GM11168 (cell line): Measurements from ENCODE around the gene EPHB3.
"Not testable (repeated sequence)": the region's sequence is repeated elsewhere in the genome, so short reads cannot be mapped to it uniquely, and the experiment has no call there.

Experiments
- in situ Hi-C: fragments of 300-500 bp; cut with MboI; formaldehyde crosslinking; loops from one replicate; pipeline ENCODE4 v1.12.0; 2022; ENCODE audit warnings: low sequenced_read_pairs; ENCODE audit not compliant: unreplicated experiment

Gene EPHB3

DNA sequence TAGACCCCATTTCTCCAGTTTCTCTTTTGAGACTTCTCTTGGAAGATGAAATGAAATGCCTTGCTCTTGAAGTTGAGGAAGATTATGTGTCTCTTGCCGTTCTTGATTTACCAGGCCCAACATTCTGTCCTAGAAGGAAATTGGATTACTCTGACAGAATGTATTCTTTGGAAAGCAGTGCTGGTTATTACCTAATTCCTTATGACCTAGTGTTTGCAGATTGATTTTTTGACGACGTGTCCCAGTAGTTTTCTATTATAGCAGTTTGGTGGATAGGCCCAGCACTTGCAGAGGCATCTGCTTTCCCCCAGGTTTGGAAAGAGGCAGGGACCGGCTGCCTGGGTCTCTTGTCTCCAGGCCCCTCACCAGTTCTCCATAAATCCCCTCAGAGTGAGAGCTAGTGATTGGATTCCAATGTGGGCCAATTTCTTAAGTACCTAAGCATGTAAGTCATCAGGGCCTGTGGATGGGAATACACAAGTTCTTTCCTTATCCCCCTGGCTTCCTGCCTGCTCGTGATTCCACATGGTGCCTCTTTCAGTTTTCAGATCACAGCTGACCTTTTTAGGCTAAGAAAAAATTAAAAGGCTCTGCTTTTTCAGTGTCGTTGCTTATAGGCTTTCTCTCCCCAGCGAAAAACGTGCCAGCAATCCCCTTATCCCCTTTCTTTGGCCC lies 50.2 kb downstream of the EPHB3 start:
- in situ Hi-C loops = no loop called here

DNA sequence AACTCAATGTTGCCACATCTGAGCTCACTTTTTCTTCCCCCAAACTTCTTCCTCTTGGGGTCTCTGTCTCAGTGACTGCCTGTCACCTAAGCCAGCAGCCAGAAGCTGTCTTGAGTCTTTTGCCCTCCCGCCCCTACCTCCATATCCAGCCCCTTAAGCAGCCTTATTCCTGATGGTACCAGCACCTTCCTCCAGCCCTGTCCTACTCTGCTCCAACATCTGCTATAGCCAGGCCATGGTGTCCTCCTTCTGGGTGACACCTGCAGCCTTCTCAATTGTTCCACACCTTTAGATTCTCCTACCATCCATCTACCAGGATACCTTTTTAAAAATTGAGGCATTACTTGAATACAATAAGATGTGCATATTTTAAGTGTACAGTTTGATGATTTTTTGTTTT lies 53.8 kb downstream of the EPHB3 start:
- in situ Hi-C loops = no loop called here

- in situ Hi-C loops = no loop called here
Observed at GRCh38 chr3:184616436-184616835, 54.9 kb downstream of the EPHB3 start.

DNA sequence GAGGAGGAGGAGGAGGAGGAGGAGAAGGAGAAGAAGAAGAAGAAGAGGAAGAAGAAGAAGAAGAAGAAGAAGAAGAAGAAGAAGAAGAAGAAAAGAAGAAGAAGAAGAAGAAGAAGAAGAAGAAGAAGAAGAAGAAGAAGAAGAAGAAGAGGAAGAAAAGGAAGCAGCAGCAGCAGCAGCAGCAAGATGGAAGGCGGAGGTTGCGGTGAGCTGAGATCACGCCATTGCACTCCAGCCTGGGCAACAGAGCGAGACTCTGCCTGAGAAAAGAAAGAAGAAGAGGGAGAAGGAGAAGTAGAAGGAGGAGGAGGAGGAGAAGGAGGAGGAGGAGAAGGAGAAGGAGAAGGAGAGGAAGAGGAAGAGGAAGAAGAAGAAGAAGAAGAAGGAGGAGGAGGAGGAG lies 55.7 kb downstream of the EPHB3 start:
- in situ Hi-C loops = not testable (repeated sequence)

DNA sequence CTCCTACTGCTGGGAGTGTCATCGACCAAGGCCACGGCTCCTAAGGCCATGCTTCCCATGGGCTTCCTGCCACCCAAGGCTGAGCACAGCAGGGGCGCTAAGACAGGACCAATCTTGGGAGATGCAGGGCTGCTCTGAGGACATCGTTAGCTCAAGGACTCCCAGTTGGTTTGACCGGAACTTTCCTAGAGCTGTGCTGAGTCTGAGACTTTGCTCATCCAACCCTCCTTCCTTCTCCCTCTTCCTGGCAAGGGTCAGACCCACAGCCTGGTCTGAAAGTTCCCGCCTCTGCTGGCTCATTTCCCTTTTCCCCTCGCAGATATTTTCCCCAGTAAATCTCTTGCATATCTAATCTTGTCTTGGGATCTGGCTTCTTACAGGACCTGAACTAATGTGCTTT lies 57.2 kb downstream of the EPHB3 start:
- in situ Hi-C loops = no loop called here

- in situ Hi-C loops = no loop called here
Observed at GRCh38 chr3:184619369-184619768, 57.8 kb downstream of the EPHB3 start.

DNA sequence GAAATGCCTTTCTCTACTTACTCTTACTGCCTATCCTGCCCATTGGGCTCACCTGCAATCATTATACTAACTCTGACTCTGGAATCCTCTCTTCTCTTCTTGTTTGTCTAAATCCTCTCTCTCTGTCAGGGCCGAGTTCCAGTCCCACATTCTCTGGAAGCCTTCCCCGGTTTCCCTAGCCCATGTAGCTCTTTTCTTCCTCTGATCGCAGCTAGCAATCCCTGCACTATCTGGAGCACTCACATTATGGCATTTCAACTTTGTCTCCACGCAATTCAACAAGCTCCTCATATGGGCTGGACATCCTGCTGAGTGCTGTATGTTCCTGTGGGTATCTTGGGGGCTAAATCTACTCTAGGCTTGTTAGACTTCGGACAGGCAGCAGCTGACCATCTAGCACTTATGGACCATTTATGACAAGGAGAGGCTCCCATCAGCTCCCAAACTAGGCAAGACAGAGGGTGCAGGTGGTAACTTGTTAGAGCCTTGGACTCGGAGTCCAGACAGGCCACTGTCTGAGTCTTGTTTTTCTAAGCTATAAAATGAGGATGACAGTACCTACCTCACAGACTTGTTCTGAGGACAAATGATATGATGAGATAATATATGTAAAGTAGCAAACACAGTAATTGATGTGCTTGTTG lies 58.3 kb downstream of the EPHB3 start:
- in situ Hi-C loops = no loop called here

DNA sequence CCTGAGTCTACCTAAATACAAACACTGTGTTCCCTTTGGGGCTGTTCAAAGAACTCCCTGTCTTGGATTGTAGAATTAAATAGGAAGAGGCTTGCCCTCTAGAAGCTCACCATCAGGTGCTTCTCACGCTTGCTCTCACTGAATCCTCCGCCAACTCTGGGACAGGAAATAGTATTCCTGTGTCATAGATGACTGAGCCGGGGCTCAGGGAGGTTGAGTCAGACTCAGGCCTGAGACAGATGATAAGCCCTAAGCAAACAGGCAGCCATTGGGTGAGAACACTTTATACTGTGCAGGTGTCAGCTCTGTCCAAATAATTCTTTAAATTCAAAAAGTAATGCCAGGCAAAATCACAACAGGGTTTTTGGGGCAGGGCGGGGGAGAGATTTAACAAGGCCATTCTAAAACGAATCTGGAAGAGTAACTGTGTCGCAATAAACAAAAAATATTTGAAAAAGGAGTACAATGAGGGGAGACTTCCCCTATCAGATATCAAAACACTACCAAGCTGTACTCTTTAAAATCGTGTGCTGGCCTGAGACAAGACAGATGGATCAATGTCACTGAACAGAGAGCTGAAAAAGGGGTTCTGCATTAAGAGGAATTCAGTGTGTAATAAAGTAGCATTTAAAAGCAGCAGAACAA lies 59.0 kb downstream of the EPHB3 start:
- in situ Hi-C loops = no loop called here

- in situ Hi-C loops = not testable (repeated sequence)
Observed at GRCh38 chr3:184622156-184622555, 60.6 kb downstream of the EPHB3 start.

DNA sequence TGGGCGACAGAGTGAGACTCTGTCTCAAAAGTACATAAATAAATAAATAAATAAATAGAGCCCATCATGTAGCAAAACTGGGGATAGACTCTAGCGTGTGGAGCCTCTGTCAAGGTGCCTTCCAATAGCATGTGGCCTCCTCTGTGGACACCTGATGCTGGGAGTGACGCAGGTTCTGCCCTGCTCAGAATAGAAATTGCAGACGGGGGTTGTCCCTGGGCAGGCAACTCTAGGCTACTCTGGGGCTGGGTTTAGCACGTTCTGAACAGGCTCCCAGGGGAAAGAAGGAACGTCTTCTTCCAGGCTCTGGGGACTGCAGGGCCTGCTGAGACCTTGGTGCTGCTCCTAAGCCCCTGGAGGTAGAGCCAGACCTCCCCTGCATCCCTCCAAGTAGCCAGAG lies 65.3 kb downstream of the EPHB3 start:
- in situ Hi-C loops = no loop called here

GRCh38 chr3:184629555-184630160 lies 68.1 kb downstream of the EPHB3 start:
- in situ Hi-C loops = no loop called here

DNA sequence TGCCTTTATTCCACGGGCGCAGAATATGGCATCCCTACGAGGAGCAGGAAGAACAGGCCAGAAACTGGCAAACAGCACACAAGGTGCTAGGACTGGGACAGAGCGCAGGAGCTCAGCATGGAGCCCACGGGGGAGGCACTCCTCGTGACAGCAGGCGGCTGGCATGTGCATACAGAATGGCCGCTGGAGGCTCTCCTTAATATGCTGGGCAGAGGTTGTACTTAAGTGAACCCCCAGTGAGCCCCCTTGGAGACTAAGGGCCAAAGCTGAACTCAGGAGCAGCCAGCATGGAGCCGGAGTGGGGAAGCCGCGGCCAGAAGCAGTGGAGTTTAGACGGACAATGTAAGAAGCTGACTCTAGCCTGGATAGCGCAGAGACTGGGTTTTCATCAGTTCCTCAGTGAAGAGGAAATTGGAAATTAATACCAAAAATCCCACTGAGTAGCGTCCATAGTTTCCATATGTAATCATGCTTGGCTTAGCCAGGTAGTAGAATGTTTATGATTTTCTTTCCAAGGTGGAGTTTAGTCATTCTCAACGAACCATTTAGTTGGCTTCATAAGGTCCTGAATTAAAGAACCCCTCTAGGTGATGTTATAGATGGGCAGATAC lies 69.4 kb downstream of the EPHB3 start:
- in situ Hi-C loops = no loop called here

DNA sequence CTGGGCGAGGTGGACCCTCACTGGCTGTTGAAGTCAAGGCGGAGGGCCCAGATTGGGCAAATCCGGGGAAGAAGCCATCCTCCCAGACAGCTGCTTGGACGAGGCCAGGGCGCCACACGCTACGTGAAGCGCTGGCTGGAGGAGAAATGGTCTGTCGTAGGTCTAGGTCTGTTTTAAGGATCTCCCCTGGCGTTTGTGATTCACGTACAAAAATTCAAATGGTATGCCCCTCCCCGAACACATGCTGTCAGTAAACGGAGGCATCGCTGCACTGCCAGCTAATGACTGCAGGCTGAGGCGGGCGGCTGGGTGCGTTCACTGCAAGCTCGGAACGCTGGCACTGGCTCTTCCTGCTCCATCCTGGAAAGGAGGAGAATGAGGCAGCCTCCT lies 69.9 kb downstream of the EPHB3 start:
- in situ Hi-C loops = no loop called here
